ENCODE data around the gene ZNRD2.

DNA sequence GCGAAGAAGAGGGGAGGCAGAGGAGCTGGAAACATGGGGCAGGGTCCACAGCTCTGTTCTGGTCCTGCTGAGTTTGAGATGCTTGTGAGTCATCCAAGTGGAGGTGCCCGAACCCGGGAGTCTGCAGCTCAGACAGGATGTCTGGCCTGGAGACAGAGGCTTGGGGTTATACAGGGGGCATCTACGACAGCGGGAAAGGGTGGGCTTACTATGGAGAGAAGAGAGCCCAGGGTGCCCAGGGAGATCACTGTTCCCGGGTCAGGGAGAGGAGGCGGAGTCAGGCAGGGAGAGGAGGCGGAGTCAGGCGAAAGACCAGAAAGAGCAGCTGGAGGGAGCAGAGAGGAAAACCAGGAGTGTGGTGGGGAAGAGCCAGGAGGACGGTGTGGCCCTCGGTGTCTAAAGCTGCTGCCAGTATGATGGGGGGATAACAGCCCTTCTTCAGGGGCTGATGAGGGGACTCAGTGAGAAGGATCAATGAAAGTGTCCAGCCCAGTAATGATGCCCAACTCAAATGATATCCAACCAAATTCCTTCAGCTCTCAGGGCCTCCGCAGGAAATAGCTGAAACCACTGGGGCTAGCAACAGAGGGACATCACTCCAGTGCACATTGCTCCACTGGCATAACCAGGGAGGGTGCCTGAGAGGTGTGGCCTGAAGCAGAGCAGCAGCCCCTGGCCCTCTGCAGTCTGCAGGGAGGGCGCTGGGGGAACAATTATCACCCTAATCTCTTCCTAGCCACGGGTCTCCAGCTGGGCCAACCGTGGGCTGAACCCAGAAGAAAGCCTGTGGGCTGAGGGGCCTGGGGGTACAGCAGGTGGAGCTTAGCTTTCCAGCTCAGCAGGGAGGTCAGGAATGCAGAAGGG lies 9.5 kb upstream of the ZNRD2 start:
- TF ChIP-seq EP300 (IDR thresholded peaks at IDR 0.05): no peak
- TF ChIP-seq, protein P1, sequence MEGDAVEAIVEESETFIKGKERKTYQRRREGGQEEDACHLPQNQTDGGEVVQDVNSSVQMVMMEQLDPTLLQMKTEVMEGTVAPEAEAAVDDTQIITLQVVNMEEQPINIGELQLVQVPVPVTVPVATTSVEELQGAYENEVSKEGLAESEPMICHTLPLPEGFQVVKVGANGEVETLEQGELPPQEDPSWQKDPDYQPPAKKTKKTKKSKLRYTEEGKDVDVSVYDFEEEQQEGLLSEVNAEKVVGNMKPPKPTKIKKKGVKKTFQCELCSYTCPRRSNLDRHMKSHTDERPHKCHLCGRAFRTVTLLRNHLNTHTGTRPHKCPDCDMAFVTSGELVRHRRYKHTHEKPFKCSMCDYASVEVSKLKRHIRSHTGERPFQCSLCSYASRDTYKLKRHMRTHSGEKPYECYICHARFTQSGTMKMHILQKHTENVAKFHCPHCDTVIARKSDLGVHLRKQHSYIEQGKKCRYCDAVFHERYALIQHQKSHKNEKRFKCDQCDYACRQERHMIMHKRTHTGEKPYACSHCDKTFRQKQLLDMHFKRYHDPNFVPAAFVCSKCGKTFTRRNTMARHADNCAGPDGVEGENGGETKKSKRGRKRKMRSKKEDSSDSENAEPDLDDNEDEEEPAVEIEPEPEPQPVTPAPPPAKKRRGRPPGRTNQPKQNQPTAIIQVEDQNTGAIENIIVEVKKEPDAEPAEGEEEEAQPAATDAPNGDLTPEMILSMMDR (IDR thresholded peaks at IDR 0.05): no peak
- TF ChIP-seq POLR2A (IDR thresholded peaks at IDR 0.05): no peak
- TF ChIP-seq POLR2AphosphoS5 (IDR thresholded peaks at IDR 0.05): no peak

Data from upper lobe of left lung (tissue), 4 donors.